IMR-90 (cell line): ENCODE data around the gene SLC2A8. TPM values are rescaled to one million over a fixed set of nuclear protein-coding genes. Genes with fewer than 3 reads are reported as not detected.

Experiments used
- ATAC-seq: fragments of 200-7000 bp; cut with Tn5 transposase; 2 replicates; pipeline ENCODE4 v1.9.1; 2020; ENCODE audit warnings: low read depth, mild to moderate bottlenecking, moderate library complexity
- BruUV-seq: library from RNA; stranded (reverse); fragments of 400-500 nt; replicated peaks from 2 replicates; lab custom pipeline; 2021; lab: Mats Ljungman, UMichigan
- CTCF ChIA-PET: fragments of 300-600 bp; formaldehyde crosslinking; extraction: SDS; loops from one replicate; lab custom pipeline; 2021; ENCODE audit warnings: antibody characterized with exemption; lab: Yijun Ruan, JAX
- POLR2A ChIA-PET: fragments of 300-600 bp; sonication (Branson Sonifier 250); formaldehyde crosslinking; loops from one replicate; lab custom pipeline; 2022; ENCODE audit warnings: antibody characterized with exemption; ENCODE audit not compliant: unreplicated experiment; lab: Charles Lee
- DNase-seq: peaks from one replicate; pipeline ENCODE4 v3.0.0; 2013
- H2AFZ ChIP-seq: replicated peaks from 2 replicates; pipeline ENCODE3; 2013; ENCODE audit warnings: low read length, mild to moderate bottlenecking; ENCODE audit not compliant: poor library complexity
- H2AK5ac ChIP-seq: 2 replicates; pipeline ENCODE4 v1.6.1; 2013; ENCODE audit warnings: low read depth, low read length, inconsistent platforms
- H2AK9ac ChIP-seq: replicated peaks from 2 replicates; pipeline ENCODE3; 2013; ENCODE audit warnings: mild to moderate bottlenecking, low read depth, low read length, moderate library complexity; ENCODE audit not compliant: poor library complexity
- H2BK120ac ChIP-seq: 2 replicates; pipeline ENCODE4 v1.6.1; 2013; ENCODE audit warnings: low read depth, low read length, inconsistent platforms
- H2BK15ac ChIP-seq: 3 replicates; pipeline ENCODE4 v1.6.1; 2013; ENCODE audit warnings: low read depth, low read length, inconsistent platforms
- H2BK20ac ChIP-seq: 2 replicates; pipeline ENCODE4 v1.6.1; 2013; ENCODE audit warnings: low read depth, mild to moderate bottlenecking, inconsistent platforms, low read length, moderate library complexity
- H2BK5ac ChIP-seq: 2 replicates; pipeline ENCODE4 v1.6.1; 2013; ENCODE audit warnings: mild to moderate bottlenecking, low read depth, low read length, inconsistent platforms; ENCODE audit not compliant: poor library complexity, severe bottlenecking
- H3K14ac ChIP-seq: replicated peaks from 2 replicates; pipeline ENCODE4 v1.6.1; 2013; ENCODE audit warnings: low read depth, low read length, inconsistent platforms
- H3K18ac ChIP-seq: 2 replicates; pipeline ENCODE4 v1.6.1; 2013; ENCODE audit warnings: low read depth, low read length, control low read depth
- H3K23ac ChIP-seq: 2 replicates; pipeline ENCODE4 v1.6.1; 2013; ENCODE audit warnings: low read depth, low read length, inconsistent platforms
- H3K27ac ChIP-seq: 2 replicates; pipeline ENCODE4 v1.5.1; 2013; ENCODE audit warnings: mild to moderate bottlenecking, control low read depth, low read length; ENCODE audit not compliant: insufficient read depth
- H3K27me3 ChIP-seq: 2 replicates; pipeline ENCODE4 v1.6.1; 2013; ENCODE audit warnings: low read length; ENCODE audit not compliant: control insufficient read depth, insufficient read depth
- H3K36me3 ChIP-seq: 2 replicates; pipeline ENCODE4 v1.6.1; 2013; ENCODE audit warnings: low read length, mixed read lengths; ENCODE audit not compliant: control insufficient read depth, insufficient read depth
- H3K4ac ChIP-seq: 2 replicates; pipeline ENCODE4 v1.6.1; 2013; ENCODE audit warnings: low read depth, low read length, inconsistent platforms
- H3K4me1 ChIP-seq: 2 replicates; pipeline ENCODE4 v1.6.1; 2013; ENCODE audit warnings: low read length, mixed read lengths; ENCODE audit not compliant: control insufficient read depth, insufficient read depth
- H3K4me2 ChIP-seq: 2 replicates; pipeline ENCODE4 v1.6.1; 2013; ENCODE audit warnings: low read depth, mild to moderate bottlenecking, control low read depth, low read length, moderate library complexity
- H3K4me3 ChIP-seq: 2 replicates; pipeline ENCODE4 v1.5.1; 2013; ENCODE audit warnings: low read depth, mild to moderate bottlenecking, control low read depth, low read length, moderate library complexity; ENCODE audit not compliant: insufficient read depth
- H3K56ac ChIP-seq: 2 replicates; pipeline ENCODE4 v1.6.1; 2013; ENCODE audit warnings: low read length, inconsistent platforms; ENCODE audit not compliant: insufficient read depth; ENCODE audit errors: extremely low read depth
- H3K79me1 ChIP-seq, 2 experiments: 2 replicates each; pipeline ENCODE4 v1.6.1; 2013; ENCODE audit warnings: low read length in 2 of 2, inconsistent platforms in 1 of 2, low read depth in 1 of 2
- H3K9ac ChIP-seq: 2 replicates; pipeline ENCODE4 v1.6.1; 2013; ENCODE audit warnings: low read depth, low read length, control low read depth
- H3K9me1 ChIP-seq: 2 replicates; pipeline ENCODE4 v1.6.1; 2013; ENCODE audit warnings: low read length, inconsistent platforms; ENCODE audit not compliant: insufficient read depth
- H3K9me3 ChIP-seq: 2 replicates; pipeline ENCODE4 v1.6.1; 2013; ENCODE audit warnings: low read length; ENCODE audit not compliant: control insufficient read depth, insufficient read depth
- H4K20me1 ChIP-seq: 2 replicates; pipeline ENCODE4 v1.6.1; 2013; ENCODE audit warnings: low read length, inconsistent platforms; ENCODE audit not compliant: insufficient read depth
- H4K5ac ChIP-seq: 2 replicates; pipeline ENCODE4 v1.6.1; 2013; ENCODE audit warnings: mild to moderate bottlenecking, low read depth, low read length, control low read depth
- H4K8ac ChIP-seq, 2 experiments: 2 replicates each; pipeline ENCODE4 v1.6.1; 2013; ENCODE audit warnings: low read depth in 2 of 2, low read length in 2 of 2, control low read depth in 1 of 2, inconsistent platforms in 1 of 2
- H4K91ac ChIP-seq: 2 replicates; pipeline ENCODE4 v1.6.1; 2013; ENCODE audit warnings: low read depth, low read length, inconsistent platforms; ENCODE audit not compliant: insufficient read depth
- BHLHE40 ChIP-seq: fragments of 150-350 bp; IDR thresholded peaks from 2 replicates; pipeline ENCODE4 v1.6.1; 2016; ENCODE audit warnings: mild to moderate bottlenecking, low read depth, low read length
- CEBPB ChIP-seq: IDR thresholded peaks from 2 replicates; pipeline ENCODE4 v1.6.1; 2012; ENCODE audit warnings: low read depth, low read length, improper control_type of control experiment
- CHD1 ChIP-seq: IDR thresholded peaks from 2 replicates; pipeline ENCODE4 v1.6.1; 2012; ENCODE audit warnings: low read depth, low read length, improper control_type of control experiment
- CTCF ChIP-seq: conservative IDR thresholded peaks from 2 replicates; pipeline ENCODE4 v1.5.1; 2012; ENCODE audit warnings: mild to moderate bottlenecking, low read depth, low read length, improper control_type of control experiment
- ELK1 ChIP-seq: fragments of 150-350 bp; IDR thresholded peaks from 2 replicates; pipeline ENCODE4 v1.6.1; 2016; ENCODE audit warnings: low read depth, mild to moderate bottlenecking, low read length, moderate library complexity, borderline replicate concordance
- FOS ChIP-seq: fragments of 150-350 bp; IDR thresholded peaks from 2 replicates; pipeline ENCODE4 v1.6.1; 2016; ENCODE audit warnings: low read depth, low read length
- MAFK ChIP-seq: IDR thresholded peaks from 2 replicates; pipeline ENCODE4 v1.6.1; 2012; ENCODE audit warnings: low read depth, low read length, improper control_type of control experiment
- MAZ ChIP-seq: IDR thresholded peaks from 2 replicates; pipeline ENCODE4 v1.6.1; 2012; ENCODE audit warnings: low read depth, mild to moderate bottlenecking, low read length, improper control_type of control experiment, moderate library complexity, borderline replicate concordance
- MXI1 ChIP-seq: IDR thresholded peaks from 2 replicates; pipeline ENCODE4 v1.6.1; 2012; ENCODE audit warnings: low read depth, mild to moderate bottlenecking, low read length, moderate library complexity, borderline replicate concordance
- NFE2L2 ChIP-seq: fragments of 150-350 bp; IDR thresholded peaks from 2 replicates; pipeline ENCODE4 v1.6.1; 2016; ENCODE audit warnings: low read depth, mild to moderate bottlenecking, low read length
- POLR2A ChIP-seq: IDR thresholded peaks from 2 replicates; pipeline ENCODE4 v1.6.1; 2012; ENCODE audit warnings: mild to moderate bottlenecking, low read depth, low read length
- RAD21 ChIP-seq: IDR thresholded peaks from 2 replicates; pipeline ENCODE4 v1.6.1; 2012; ENCODE audit warnings: low read length, improper control_type of control experiment
- RCOR1 ChIP-seq: IDR thresholded peaks from 2 replicates; pipeline ENCODE4 v1.6.1; 2012; ENCODE audit warnings: mild to moderate bottlenecking, low read length, improper control_type of control experiment; ENCODE audit not compliant: insufficient replicate concordance
- RFX5 ChIP-seq: IDR thresholded peaks from 2 replicates; pipeline ENCODE4 v1.8.0; 2012; ENCODE audit warnings: low read depth, mild to moderate bottlenecking, low read length, moderate library complexity
- SMC3 ChIP-seq: fragments of 150-350 bp; IDR thresholded peaks from 2 replicates; pipeline ENCODE4 v1.6.1; 2016; ENCODE audit warnings: low read depth, mild to moderate bottlenecking, antibody characterized with exemption, low read length, moderate library complexity
- WGBS, 2 experiments: methylation state at CpG; one replicate each; pipeline versions ENCODE4 v1.1.5 to v1.1.7; 2013; ENCODE audit warnings: missing lambda C conversion rate in 2 of 2; ENCODE audit not compliant: insufficient read length in 1 of 2; ENCODE audit errors: extremely low coverage in 2 of 2; 5-methylcytosine and 5-hydroxymethylcytosine counted together
- dilution Hi-C: fragments of 300-500 bp; cut with HindIII; formaldehyde crosslinking; loops from one replicate; pipeline ENCODE4 v1.14.3; 2018; ENCODE audit warnings: low sequenced_read_pairs; ENCODE audit not compliant: unreplicated experiment
- in situ Hi-C: fragments of 300-500 bp; cut with MboI; formaldehyde crosslinking; loops from 3 replicates; pipeline ENCODE4 v1.14.3; 2019; ENCODE audit warnings: low sequenced_read_pairs, inconsistent platforms, mixed read lengths
- intact Hi-C: fragments of 100-400 bp; cut with micrococcal nuclease; formaldehyde crosslinking; loops from 2 replicates; pipeline ENCODE4 v1.10.0; 2022
- polyA plus RNA-seq, 3 experiments: library from polyadenylated mRNA; depleted of rRNA; stranded (reverse); fragments of >200 nt; gene quantifications; 2 replicates each; pipeline ENCODE4 v1.2.3, GENCODE V29; 2012; ENCODE audit warnings: low replicate concordance in 1 of 3
- total RNA-seq: library from RNA; depleted of rRNA; stranded (reverse); fragments of >200 nt; gene quantifications from 2 replicates; pipeline ENCODE4 v1.2.3, GENCODE V29; 2012
- TF ChIP-seq, protein P1 (sequence below): fragments of 150-350 bp; IDR thresholded peaks from 2 replicates; pipeline ENCODE4 v1.6.1; 2017; ENCODE audit warnings: mild to moderate bottlenecking, antibody characterized with exemption, low read length, low read depth

Gene SLC2A8
- total and polyA plus RNA-seq, 2 of the 4 experiments (the other 2 are of a cell fraction) = 9.0 to 12.0 TPM

DNA sequence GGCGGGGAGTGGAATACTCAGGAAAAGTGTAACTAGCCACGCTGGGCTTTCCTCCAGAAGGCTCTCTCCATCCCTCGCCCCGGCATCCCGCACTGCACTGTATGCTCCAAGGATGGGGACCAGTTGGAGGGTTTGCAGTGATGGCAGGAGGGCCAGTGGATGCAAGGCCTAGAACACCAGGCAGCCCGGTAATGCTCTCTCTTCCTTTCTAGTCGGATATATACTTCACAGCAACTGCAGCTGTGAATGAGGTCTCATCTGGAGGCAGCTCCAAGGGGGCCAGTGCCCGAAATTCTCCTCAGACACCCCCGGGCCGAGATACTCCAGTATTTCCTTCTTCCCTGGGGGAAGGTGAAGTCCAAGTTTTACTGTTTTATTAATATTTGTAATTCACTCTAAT lies 10.0 kb upstream of the SLC2A8 start:
- intact Hi-C loops = no loop called here
- Histone ChIP-seq H2AK5ac (no peak overlapping the region), H3K4me3 (no peak overlapping the region), H2AK9ac (no peak overlapping the region), H4K91ac (no peak overlapping the region), H3K4me2 (no peak overlapping the region), H4K20me1 (peaks cover 9% of the 10 kb centered on the region; the same call in 1 of the 2 replicates), H2BK20ac (no peak overlapping the region), H3K9me1 (peaks cover 11% of the 10 kb centered on the region), H2BK5ac (no peak overlapping the region), H3K14ac (no peak overlapping the region), H3K4ac (no peak overlapping the region), H3K9ac (no peak overlapping the region), H3K23ac (no peak overlapping the region), H3K56ac (no peak overlapping the region), H3K27ac (no peak overlapping the region), H3K36me3 (no peaks in the 10 kb centered on the region), H3K4me1 (peaks cover 5% of the 10 kb centered on the region), H4K5ac (no peak overlapping the region), H2AFZ (no peak overlapping the region), H2BK120ac (no peak overlapping the region), H3K9me3 (no peaks in the 10 kb centered on the region), H3K79me1 (no peaks in the 10 kb centered on the region), H4K8ac (no peak overlapping the region), H3K18ac (no peak overlapping the region), H3K27me3 (peaks cover 28% of the 10 kb centered on the region), H2BK15ac (no peak overlapping the region)
- POLR2A ChIA-PET = no interaction called here
- ATAC-seq (no peak), DNase-seq (no peak)
- in situ Hi-C loops = loop anchor here (25.0 kb wide), 1 partner anchor 450 kb away; no protein-coding TSS in a partner anchor
- BruUV-seq = no TSS peak
- TF ChIP-seq SMC3 (no peak), RAD21 (no peak), POLR2A (no peak), RFX5 (no peak), CHD1 (no peak), CTCF (no peak), ELK1 (no peak), BHLHE40 (no peak), NFE2L2 (no peak), FOS (no peak), MAFK (no peak), MXI1 (no peak), MAZ (no peak), RCOR1 (no peak), CEBPB (no peak)
- TF ChIP-seq, protein P1, sequence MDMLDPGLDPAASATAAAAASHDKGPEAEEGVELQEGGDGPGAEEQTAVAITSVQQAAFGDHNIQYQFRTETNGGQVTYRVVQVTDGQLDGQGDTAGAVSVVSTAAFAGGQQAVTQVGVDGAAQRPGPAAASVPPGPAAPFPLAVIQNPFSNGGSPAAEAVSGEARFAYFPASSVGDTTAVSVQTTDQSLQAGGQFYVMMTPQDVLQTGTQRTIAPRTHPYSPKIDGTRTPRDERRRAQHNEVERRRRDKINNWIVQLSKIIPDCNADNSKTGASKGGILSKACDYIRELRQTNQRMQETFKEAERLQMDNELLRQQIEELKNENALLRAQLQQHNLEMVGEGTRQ = no peak
- no CpG with 5 or more reads among the region's 10 CpGs for WGBS, 2 experiments
- CTCF ChIA-PET = no interaction called here
- dilution Hi-C loops = no loop called here
